SW 1271 (cell line): ENCODE measurements around the gene NOS1AP.
A peak's percentile ranks its signal among the peaks of the same experiment; 100 is the strongest.

Source experiments
- DNase-seq, 2 experiments: peaks; one replicate each; lab custom pipeline; 2025; lab: John Stamatoyannopoulos, UW

Gene NOS1AP

GRCh38 chr1:162089748-162090147, 20.3 kb downstream of the NOS1AP start:
- DNase-seq, result no peak

DNA sequence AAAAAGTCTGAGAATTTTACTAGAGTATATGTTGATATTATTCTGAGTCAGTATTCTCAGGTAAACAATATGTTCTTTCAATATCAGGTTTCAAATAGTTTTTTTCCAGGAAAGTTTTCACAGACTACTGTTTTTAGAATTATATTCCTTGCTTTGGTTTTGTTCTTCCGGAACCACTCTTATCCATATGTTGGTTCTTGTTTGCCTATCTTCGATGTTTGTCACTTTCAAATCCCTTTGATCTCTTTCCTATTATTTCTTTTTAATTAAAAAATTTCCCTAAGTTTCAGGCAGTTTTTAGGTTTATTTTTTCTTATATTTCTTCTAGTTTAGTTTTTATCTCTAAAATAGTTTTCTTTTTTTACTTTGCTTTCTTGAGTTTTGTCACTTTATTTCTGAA, 20.9 kb downstream of the NOS1AP start:
- DNase-seq, result no peak

DNA sequence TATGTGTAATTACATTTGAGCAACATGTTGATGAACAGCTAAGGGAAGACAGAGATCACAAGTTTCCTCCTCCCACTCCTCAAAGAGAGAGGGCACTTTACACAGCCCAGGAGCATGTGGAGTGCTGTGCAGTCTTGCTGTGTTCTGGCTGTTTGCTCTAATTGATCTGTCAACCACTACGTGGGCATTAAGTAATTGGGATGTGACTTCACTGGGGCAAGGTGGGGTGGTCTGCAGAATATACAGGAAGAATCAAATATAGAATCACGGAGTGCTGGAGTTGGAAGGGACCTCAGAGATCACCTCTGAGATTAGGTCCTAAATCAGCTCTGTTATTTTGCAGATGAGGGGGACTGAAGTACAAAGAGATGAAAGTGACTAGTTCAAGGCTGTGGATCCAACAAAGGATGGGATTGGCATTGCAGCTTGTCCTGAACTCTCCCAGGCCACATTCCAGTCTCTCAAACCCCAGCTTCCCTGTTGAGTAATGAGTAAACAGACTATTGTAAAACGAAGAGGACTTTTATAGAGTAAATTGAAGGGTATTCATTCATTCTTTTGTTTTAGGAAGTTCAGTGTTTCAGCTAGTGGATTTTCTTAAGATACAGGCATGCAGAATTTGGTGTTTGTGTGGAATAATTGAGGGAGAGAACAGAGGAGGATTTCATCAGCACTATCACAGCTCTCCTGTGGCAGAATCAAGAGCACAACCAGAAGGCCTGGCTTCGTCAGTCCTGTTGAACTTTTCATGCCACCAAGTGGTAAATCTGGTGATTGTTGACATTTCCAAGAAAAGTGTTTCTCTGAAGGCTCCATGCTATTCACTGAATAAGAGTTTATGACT, 22.4 kb downstream of the NOS1AP start:
- DNase-seq, result no peak

DNA sequence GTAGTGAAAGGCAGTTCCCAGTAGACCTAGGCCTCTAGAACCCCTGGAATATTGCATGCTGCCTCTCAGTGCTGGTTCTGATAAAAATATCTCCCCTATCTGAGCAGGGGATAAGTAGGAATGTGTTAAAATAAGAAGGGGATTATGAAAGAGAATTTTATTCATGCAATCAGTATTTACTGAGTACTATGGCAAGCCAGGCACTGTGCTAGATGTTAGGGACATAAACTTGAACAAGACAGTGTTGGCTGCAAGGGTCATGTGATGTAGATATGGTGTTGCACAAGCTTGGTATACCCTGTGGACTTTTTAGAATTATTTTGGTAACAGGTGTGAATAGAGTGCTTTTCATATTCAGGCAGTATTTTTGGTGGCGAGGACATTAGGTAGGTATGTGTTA, 23.6 kb downstream of the NOS1AP start:
- no peak for DNase-seq

- no peak for DNase-seq
Observed at GRCh38 chr1:162094271-162094670, 24.8 kb downstream of the NOS1AP start.

DNA sequence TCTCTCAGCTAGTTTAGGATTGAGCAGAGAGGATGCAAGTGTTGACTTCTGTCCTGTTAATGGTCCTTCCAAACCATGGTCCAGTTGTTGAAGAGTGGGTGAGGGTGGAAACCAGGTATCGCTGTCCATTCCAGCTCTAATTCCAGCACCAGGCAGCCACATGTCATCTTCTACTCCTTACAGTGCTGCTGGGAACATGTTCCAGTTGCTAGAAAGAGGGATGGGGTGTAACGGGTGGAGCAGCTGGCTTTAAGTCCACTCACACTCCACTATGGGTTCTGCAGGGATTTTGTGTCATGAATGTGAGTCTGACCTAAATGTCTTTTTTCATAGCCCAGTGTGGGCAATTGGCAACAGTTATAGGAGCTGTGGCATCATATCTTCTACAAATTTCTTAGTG, 25.2 kb downstream of the NOS1AP start:
- no peak for DNase-seq

GRCh38 chr1:162107911-162108310, 38.4 kb downstream of the NOS1AP start:
- DNase-seq, result no peak

- no peak for DNase-seq
Observed at GRCh38 chr1:162108426-162108825, 38.9 kb downstream of the NOS1AP start.

GRCh38 chr1:162110910-162111309, 41.4 kb downstream of the NOS1AP start:
- no peak for DNase-seq

DNA sequence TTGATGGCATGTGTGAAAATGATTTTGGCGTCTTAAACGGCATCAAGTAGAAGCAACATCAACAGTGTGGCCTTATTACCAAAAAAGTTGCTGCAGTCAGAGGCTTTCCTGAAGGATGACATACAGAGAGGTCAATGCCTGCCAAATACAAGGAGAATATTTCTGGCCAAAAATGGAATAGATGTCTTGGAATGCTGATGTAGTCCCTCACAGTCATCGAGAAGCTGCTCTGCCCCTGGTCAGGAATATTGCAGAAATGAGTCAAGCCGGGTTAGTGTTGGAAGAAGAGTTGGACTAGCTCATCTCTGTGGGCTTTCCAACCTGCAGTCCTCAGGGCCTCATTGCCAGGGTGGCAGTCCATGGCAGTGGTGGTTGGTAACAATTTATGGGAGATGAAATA, 42.1 kb downstream of the NOS1AP start:
- no peak for DNase-seq

- no peak for DNase-seq
Observed at GRCh38 chr1:162113419-162113818, 43.9 kb downstream of the NOS1AP start.

DNA sequence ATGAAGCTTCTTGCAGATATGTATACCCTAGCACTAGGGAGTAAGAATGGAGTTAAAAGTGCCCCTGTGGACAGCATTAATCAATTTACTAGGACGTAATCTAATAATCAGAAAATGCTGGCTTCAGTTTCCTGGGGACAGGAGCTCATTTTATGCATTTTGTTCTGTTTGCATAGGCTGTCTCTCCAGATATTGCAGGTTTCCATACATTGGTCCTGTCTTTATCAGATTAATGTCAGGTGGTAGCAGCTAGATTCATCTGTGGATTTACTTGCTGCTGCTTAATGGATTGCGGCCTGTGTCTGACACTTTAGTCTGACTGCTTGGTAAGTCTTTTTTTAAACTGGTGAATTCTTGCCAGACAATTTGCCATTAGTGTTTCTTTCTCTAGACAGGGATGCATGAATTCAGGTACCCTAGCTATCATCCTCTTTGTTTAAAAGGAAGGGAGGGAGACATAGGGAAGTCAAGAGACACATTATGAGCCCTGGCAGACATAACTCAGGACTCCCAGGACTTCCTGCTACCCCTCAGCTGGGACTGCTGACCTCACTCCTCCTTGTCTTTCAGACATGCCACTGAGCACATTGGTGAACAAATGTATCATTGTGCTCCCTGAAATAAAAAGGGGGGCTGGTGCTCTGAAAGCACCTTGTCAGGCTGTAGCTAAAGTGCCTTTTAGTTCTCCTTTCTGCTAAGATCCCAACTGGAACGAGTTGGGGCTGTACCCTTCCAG, 47.7 kb downstream of the NOS1AP start:
- no peak for DNase-seq

- no peak for DNase-seq
Observed at GRCh38 chr1:162118063-162118462, 48.6 kb downstream of the NOS1AP start.

DNA sequence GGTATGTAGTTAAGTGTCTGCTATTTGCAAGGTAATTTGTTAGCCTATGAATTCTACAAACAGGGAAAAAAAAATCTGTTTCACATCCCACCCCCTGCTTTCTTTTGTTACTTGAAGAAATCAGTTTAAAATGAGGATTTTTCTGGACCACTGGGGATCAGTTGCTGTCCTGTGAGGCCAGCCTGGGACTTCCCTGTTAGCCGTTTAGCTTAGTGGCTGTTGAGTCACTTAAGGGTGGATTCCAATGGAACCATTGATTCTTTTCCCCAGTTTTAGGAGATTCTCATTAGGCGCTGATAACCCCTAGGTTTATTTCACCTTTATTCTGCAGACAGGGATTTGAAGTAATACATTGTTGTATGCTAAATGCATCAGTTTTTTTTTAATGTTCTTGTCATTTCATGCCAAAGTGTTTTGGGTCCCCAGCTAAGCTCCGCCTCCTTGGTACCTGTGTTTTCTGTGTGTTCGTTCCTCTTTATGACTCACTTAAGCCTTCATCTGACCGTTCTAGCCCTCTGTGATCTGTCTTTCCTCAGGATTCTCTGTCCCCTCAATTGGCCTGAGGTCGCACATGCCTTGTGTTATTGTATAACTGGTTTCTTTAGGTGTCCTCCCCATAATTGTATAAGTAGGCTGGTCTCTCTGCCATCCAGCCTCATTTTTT, 59.3 kb downstream of the NOS1AP start:
- DNase-seq, result no peak

GRCh38 chr1:162130308-162130707, 60.8 kb downstream of the NOS1AP start:
- no peak for DNase-seq

GRCh38 chr1:162131400-162132321, 62.2 kb downstream of the NOS1AP start:
- no peak for DNase-seq

DNA sequence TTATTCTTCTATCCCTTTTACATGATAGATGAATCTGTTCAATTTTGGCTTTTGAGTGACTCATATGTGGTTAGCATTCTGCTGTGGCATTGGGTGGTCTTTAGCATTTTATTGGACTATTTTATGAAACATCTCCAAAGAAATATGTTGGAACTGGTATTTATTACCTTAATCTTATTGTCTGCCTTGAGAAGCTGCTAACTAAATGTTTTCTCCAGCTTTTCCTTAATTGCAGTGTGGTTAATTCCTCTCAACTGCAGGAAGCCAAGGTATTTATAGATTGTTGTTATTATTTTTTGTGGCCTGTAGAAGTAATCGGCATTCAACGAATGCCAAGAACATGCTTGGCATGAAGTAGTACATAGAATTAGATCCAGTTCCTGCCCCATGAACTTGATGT, 64.1 kb downstream of the NOS1AP start:
- no peak for DNase-seq

GRCh38 chr1:162134646-162135045, 65.2 kb downstream of the NOS1AP start:
- no peak for DNase-seq

DNA sequence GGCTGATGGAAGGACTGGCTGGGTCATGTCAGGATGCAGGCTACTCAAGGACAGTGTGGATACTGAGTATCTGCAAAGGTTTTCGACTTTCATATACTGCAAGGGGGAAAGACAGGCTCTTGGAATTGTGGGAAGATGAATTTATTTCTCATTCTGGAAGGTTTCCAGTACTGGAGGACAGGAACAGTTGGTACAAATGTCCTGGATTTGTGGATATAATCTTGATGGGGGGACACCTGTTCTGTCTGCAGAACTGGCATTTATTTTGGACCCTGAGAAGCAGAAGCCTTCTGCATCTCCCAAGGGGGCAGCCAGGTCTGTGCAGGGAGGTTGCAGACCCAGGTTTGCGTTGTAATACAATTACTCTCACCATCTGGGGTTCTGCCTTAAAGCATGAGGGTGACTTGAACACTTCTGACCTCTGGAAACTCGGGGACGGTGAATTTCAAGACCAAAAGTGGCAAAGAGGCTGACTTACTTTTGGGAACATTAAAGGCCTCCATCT, 65.8 kb downstream of the NOS1AP start:
- no peak for DNase-seq

- peak; percentile 26 to 79 for DNase-seq
Observed at GRCh38 chr1:162136760-162137159, 67.3 kb downstream of the NOS1AP start.

DNA sequence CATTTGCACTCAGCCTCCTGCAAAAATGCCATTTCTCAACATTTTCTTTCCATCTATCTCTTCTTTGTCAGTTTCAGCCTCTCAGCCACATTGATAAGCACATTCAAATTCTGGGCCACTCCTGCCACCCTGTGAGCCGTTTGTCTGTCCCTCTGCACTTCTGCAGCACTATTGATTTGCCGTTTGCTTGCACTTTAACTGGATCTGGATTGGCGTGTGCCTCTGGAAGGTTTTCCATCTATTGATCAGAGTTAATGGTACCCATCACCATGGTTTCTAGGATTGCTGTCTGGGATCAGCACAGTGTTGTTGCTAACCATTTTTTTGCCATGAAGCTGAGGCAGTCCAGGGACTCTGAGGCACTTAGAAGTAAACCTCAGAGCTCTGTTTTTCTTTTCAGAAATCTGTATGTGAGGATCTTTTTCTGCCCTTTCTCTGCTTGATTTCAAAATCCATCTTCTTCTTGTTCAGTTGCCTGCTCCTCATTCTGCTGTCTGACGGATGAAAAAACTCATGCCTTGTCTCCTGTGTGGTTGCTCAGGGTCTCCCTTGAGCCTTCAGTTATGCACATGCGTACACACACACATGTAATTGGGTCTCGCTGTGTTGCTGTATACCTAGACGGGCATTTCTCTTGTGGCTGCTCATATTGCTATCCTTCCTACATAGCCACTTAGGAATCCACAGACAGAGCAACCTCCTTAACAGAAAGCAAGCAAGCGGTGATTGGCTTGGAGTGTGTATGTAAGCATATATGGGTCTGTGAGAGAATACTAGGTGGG, 67.9 kb downstream of the NOS1AP start:
- DNase-seq, result no peak
